ENCODE results near the gene ALG1. TPM values are rescaled to one million over a fixed set of nuclear protein-coding genes. Genes with fewer than 3 reads are reported as not detected.

The ALG1 gene
- polyA plus RNA-seq, 2 of the 4 experiments (the other 2 are of a cell fraction): 30.9 to 33.4 TPM

DNA sequence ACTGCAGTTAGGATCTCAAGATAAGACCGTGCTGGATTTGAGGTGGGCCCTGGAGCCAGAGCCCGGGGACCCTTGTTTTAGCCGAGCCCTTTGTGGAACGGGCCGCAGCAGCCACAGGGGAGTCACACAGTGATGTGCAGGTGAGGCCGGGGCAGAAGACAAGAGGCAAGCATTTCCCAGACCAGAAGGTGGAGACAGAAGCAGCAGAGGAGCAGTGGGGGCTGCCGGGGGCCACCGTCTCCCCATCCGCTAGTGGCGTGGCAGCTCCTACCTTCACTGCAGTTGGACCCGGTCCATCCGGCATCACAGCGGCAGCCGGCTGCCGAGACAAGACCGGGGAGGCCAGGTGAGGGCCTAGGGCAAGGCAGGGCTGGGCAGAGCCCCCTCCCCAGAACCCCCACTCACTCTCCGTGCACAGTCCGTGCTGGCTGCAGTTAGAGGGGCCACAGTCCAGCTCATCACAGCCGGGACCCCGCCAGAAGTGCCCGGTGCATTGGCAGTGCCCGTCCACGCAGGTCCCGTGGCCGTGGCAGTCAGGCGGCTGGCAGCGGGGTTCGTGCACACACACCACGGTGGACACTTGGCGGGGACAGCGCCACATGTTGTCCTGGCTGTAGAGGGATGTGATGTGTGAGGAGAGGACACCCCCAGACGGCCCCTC, 43.9 kb upstream of the ALG1 start (continued):
- TF ChIP-seq, protein P1, sequence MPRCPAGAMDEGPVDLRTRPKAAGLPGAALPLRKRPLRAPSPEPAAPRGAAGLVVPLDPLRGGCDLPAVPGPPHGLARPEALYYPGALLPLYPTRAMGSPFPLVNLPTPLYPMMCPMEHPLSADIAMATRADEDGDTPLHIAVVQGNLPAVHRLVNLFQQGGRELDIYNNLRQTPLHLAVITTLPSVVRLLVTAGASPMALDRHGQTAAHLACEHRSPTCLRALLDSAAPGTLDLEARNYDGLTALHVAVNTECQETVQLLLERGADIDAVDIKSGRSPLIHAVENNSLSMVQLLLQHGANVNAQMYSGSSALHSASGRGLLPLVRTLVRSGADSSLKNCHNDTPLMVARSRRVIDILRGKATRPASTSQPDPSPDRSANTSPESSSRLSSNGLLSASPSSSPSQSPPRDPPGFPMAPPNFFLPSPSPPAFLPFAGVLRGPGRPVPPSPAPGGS (IDR thresholded peaks at IDR 0.05): no peak

DNA sequence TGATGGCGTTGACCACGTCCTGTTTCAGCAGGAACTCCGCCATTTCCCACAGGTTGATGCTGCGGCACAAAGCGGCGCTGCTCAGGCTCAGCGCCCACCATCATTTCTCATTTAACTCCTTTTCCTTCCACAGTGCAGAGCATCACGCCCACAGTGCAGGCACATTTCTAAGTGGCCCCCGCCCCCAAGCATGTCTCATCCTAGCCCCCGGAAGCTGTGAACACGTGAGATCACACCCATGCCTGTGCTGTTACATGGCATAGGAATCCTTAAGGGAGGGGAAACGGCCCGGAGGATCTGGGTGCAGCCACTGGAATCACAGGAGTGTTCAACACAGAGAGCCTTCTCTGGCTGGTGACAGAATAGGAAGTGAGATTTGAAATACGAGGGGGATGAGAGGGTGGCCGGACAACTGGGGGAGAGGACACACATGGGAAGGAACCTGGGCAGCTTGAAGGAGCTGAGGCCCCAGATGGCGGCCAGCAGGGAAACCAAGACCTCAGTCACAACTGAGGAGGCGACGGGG, 42.6 kb upstream of the ALG1 start:
- WGBS (ENCODE audit: missing lambda C conversion rate): 82% methylated on average over 17 of the region's 18 CpGs
- CTCF ChIA-PET: interaction anchor here (1.3 to 1.8 kb wide), 2 partner anchors 64 to 73 kb away, joined by 3 to 7 read pairs; no protein-coding TSS in a partner anchor
- Histone ChIP-seq H3K27ac (no peak overlapping the region), H3K4me2 (no peak overlapping the region), H3K4me1 (peaks cover 10% of the 10 kb centered on the region), H3K4me3 (no peak overlapping the region), H3K9me3 (no peaks in the 10 kb centered on the region)
- TF ChIP-seq, protein P1 (IDR thresholded peaks at IDR 0.05): no peak
- TF ChIP-seq EHMT2 (IDR thresholded peaks at IDR 0.05; ENCODE audit: low read depth) (no peak), FOXS1 (CRISPR knock-in tag; IDR thresholded peaks at IDR 0.05) (no peak), NR3C1 (IDR thresholded peaks at IDR 0.05) (no peak)
- FAIRE-seq (no peak), DNase-seq (ENCODE audit: low read depth in 1 of 2, low spot score in 1 of 2) (no peak), ATAC-seq (no peak)
- POLR2A ChIA-PET: no interaction called here

DNA sequence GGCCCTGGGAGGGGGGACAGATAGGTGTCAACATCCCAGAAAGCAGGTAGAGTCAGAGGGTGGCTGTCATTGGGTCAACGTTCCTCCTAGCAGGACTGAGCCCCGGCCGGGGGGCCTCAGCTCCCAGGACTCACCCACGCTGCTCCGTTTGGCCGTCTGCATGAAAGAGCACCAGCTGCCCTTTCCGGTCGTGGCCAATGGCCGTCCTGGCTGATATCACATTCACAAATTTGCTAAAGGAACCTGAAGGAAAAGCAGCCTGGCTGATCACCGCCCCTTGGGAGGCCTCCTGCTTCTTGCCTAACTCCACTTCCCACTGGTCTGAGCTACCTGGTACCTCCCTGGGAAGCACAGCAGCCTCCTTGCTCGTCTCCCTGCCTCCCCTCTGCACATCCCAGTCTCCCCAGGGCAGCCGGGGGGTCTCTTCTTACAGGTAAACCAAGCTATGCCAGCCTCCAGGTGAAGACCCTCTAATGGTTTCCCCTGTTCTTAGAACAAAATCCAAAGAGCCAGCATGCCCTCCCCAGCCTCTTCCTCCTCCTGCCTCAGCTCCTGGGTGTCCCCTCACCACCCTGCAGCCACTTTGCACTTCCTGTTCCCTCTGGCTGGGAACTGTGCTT, 41.3 kb upstream of the ALG1 start:
- 80% methylated on average over 12 of the region's 12 CpGs for WGBS (ENCODE audit: missing lambda C conversion rate)
- TF ChIP-seq HDAC2 (IDR thresholded peaks at IDR 0.05) (no peak), HOXA7 (CRISPR knock-in tag; IDR thresholded peaks at IDR 0.05) (no peak), MYC (IDR thresholded peaks at IDR 0.05; ENCODE audit: borderline replicate concordance, low read length) (no peak), EHF (CRISPR knock-in tag; IDR thresholded peaks at IDR 0.05) (no peak), NPAS2 (CRISPR knock-in tag; IDR thresholded peaks at IDR 0.05; ENCODE audit: borderline replicate concordance) (no peak), NR3C1 (IDR thresholded peaks at IDR 0.05) (no peak), RCOR1 (IDR thresholded peaks at IDR 0.05; ENCODE audit: low read depth, low read length) (no peak), CHD2 (IDR thresholded peaks at IDR 0.05; ENCODE audit: low read length, partially characterized antibody) (no peak), EHMT2 (IDR thresholded peaks at IDR 0.05; ENCODE audit: low read depth) (no peak), HOXB5 (CRISPR knock-in tag; IDR thresholded peaks at IDR 0.05) (no peak), HEYL (CRISPR knock-in tag; IDR thresholded peaks at IDR 0.05) (no peak)
- TF ChIP-seq, protein P2, sequence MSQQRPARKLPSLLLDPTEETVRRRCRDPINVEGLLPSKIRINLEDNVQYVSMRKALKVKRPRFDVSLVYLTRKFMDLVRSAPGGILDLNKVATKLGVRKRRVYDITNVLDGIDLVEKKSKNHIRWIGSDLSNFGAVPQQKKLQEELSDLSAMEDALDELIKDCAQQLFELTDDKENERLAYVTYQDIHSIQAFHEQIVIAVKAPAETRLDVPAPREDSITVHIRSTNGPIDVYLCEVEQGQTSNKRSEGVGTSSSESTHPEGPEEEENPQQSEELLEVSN (IDR thresholded peaks at IDR 0.05; ENCODE audit: borderline replicate concordance, low read depth): no peak
- TF ChIP-seq, protein P3, sequence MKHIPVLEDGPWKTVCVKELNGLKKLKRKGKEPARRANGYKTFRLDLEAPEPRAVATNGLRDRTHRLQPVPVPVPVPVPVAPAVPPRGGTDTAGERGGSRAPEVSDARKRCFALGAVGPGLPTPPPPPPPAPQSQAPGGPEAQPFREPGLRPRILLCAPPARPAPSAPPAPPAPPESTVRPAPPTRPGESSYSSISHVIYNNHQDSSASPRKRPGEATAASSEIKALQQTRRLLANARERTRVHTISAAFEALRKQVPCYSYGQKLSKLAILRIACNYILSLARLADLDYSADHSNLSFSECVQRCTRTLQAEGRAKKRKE (CRISPR knock-in tag; IDR thresholded peaks at IDR 0.05; ENCODE audit: low read depth): no peak
- TF ChIP-seq, protein P4, sequence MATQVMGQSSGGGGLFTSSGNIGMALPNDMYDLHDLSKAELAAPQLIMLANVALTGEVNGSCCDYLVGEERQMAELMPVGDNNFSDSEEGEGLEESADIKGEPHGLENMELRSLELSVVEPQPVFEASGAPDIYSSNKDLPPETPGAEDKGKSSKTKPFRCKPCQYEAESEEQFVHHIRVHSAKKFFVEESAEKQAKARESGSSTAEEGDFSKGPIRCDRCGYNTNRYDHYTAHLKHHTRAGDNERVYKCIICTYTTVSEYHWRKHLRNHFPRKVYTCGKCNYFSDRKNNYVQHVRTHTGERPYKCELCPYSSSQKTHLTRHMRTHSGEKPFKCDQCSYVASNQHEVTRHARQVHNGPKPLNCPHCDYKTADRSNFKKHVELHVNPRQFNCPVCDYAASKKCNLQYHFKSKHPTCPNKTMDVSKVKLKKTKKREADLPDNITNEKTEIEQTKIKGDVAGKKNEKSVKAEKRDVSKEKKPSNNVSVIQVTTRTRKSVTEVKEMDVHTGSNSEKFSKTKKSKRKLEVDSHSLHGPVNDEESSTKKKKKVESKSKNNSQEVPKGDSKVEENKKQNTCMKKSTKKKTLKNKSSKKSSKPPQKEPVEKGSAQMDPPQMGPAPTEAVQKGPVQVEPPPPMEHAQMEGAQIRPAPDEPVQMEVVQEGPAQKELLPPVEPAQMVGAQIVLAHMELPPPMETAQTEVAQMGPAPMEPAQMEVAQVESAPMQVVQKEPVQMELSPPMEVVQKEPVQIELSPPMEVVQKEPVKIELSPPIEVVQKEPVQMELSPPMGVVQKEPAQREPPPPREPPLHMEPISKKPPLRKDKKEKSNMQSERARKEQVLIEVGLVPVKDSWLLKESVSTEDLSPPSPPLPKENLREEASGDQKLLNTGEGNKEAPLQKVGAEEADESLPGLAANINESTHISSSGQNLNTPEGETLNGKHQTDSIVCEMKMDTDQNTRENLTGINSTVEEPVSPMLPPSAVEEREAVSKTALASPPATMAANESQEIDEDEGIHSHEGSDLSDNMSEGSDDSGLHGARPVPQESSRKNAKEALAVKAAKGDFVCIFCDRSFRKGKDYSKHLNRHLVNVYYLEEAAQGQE (IDR thresholded peaks at IDR 0.05): no peak
- ATAC-seq: no peak
- peaks cover 11% of the 10 kb centered on the region for H3K4me1 ChIP-seq
- POLR2A ChIA-PET: interaction anchor here (1.0 kb wide), 1 partner anchor 56 kb away, joined by 3 read pairs; no protein-coding TSS in a partner anchor
- no peak overlapping the region for H3K27ac ChIP-seq
- CTCF ChIA-PET: interaction anchor here (0.5 to 1.8 kb wide), 5 partner anchors 13 to 306 kb away, joined by 3 to 7 read pairs (median 3); no protein-coding TSS in a partner anchor
- H3K4me3 ChIP-seq: no peak overlapping the region
- no peak for DNase-seq (ENCODE audit: low read depth in 1 of 2, low spot score in 1 of 2)
- no peak for FAIRE-seq
- no peaks in the 10 kb centered on the region for H3K9me3 ChIP-seq
- H3K4me2 ChIP-seq: no peak overlapping the region
